HepG2 (cell line): ENCODE results near the gene CSNK1D. TPM values are rescaled to one million over a fixed set of nuclear protein-coding genes. Genes with fewer than 3 reads are reported as not detected.

ENCODE experiments used
- HNRNPUL1 ChIP-seq: fragments of 200-400 bp; formaldehyde crosslinking; IDR thresholded peaks from 2 replicates; pipeline ENCODE4 v1.6.1; 2017; ENCODE audit warnings: low read depth, mild to moderate bottlenecking, low read length, moderate library complexity
- KLF6 ChIP-seq: IDR thresholded peaks from 2 replicates; pipeline ENCODE4 v1.8.0; 2016; ENCODE audit warnings: missing biosample characterization, missing genetic modification reagents
- MAF1 ChIP-seq: sonication (generic); formaldehyde crosslinking; IDR thresholded peaks from 2 replicates; pipeline ENCODE4 v1.5.0; 2020; ENCODE audit warnings: missing genetic modification reagents, borderline replicate concordance
- MEIS1 ChIP-seq: sonication (generic); formaldehyde crosslinking; IDR thresholded peaks from 2 replicates; pipeline ENCODE4 v1.9.0; 2021; ENCODE audit warnings: mild to moderate bottlenecking, missing genetic modification reagents, moderate library complexity, borderline replicate concordance
- PTBP1 ChIP-seq: fragments of 200-400 bp; formaldehyde crosslinking; IDR thresholded peaks from 2 replicates; pipeline ENCODE4 v1.6.1; 2018; ENCODE audit warnings: low read length, low read depth; ENCODE audit not compliant: poor library complexity, severe bottlenecking
- RFX1 ChIP-seq: fragments of 450-650 bp; IDR thresholded peaks from 2 replicates; pipeline ENCODE4 v1.6.1; 2017
- SALL1 ChIP-seq: sonication (generic); formaldehyde crosslinking; IDR thresholded peaks from 2 replicates; pipeline ENCODE4 v1.8.0; 2022; ENCODE audit warnings: mild to moderate bottlenecking, missing genetic modification reagents
- SMAD9 ChIP-seq: sonication (generic); formaldehyde crosslinking; IDR thresholded peaks from 2 replicates; pipeline ENCODE4 v1.5.1; 2020; ENCODE audit warnings: mild to moderate bottlenecking, missing genetic modification reagents
- TMF1 ChIP-seq: sonication (generic); formaldehyde crosslinking; IDR thresholded peaks from 2 replicates; pipeline ENCODE4 v1.8.1; 2022; ENCODE audit warnings: low read depth, missing genetic modification reagents
- TSC22D2 ChIP-seq: sonication (generic); formaldehyde crosslinking; IDR thresholded peaks from 2 replicates; pipeline ENCODE4 v1.5.1; 2020; ENCODE audit warnings: missing genetic modification reagents, mild to moderate bottlenecking, borderline replicate concordance
- ZFP36 ChIP-seq: fragments of 150-350 bp; IDR thresholded peaks from 2 replicates; pipeline ENCODE4 v1.6.1; 2018; ENCODE audit warnings: borderline replicate concordance, low read length, low read depth; ENCODE audit not compliant: partially characterized antibody
- ZNF567 ChIP-seq: sonication (generic); formaldehyde crosslinking; IDR thresholded peaks from 2 replicates; pipeline ENCODE4 v1.8.1; 2023; ENCODE audit warnings: mild to moderate bottlenecking, missing genetic modification reagents, borderline replicate concordance
- ZNF883 ChIP-seq: sonication (generic); formaldehyde crosslinking; IDR thresholded peaks from 2 replicates; pipeline ENCODE4 v1.5.1; 2020; ENCODE audit warnings: mild to moderate bottlenecking, missing genetic modification reagents; ENCODE audit errors: not compliant biosample characterization
- polyA plus RNA-seq, 8 experiments: library from polyadenylated mRNA; depleted of rRNA in 3 of 8; stranded (reverse) in 7 of 8; unstranded in 1 of 8; fragments of >200 nt; fragmentation: Illumina TruSeq in 4 of 8; extraction: Trizol in 4 of 8; gene quantifications; 2 replicates each; pipeline versions ENCODE4 v1.2.1 to v1.2.3, GENCODE V29; 2011 to 2016; ENCODE audit warnings: low read depth in 4 of 8, missing spikeins in 1 of 8, mixed read lengths in 1 of 8; ENCODE audit not compliant: insufficient read depth in 1 of 8
- total RNA-seq, 5 experiments: library from RNA; depleted of rRNA; stranded (reverse); fragments of >200 nt; fragmentation: Illumina TruSeq; extraction: Trizol; gene quantifications; 2 replicates each; pipeline ENCODE4 v1.2.3, GENCODE V29; 2016; ENCODE audit warnings: low read depth in 1 of 5
- TF ChIP-seq, protein P1 (sequence below): sonication (generic); formaldehyde crosslinking; IDR thresholded peaks from 2 replicates; pipeline ENCODE4 v1.4.0; 2020; ENCODE audit warnings: missing genetic modification reagents
- TF ChIP-seq, protein P2 (sequence below): sonication (generic); formaldehyde crosslinking; IDR thresholded peaks from 2 replicates; pipeline ENCODE4 v1.4.0; 2020; ENCODE audit warnings: mild to moderate bottlenecking, missing genetic modification reagents
- TF ChIP-seq, protein P3 (sequence below): IDR thresholded peaks from 2 replicates; pipeline ENCODE4 v1.6.1; 2016
- TF ChIP-seq, protein P4 (sequence below): sonication (generic); formaldehyde crosslinking; IDR thresholded peaks from 2 replicates; pipeline ENCODE4; 2020; ENCODE audit warnings: missing genetic modification reagents, mild to moderate bottlenecking, borderline replicate concordance
- TF ChIP-seq, protein P5 (sequence below): sonication (generic); formaldehyde crosslinking; IDR thresholded peaks from 2 replicates; pipeline ENCODE4 v1.9.0; 2022; ENCODE audit warnings: missing genetic modification reagents, mild to moderate bottlenecking, borderline replicate concordance

CSNK1D gene
- total and polyA plus RNA-seq, 2 of the 13 experiments (the other 11 are each of a cell fraction or from before 2014, with no cell fraction given): 31.5 to 128 TPM

DNA sequence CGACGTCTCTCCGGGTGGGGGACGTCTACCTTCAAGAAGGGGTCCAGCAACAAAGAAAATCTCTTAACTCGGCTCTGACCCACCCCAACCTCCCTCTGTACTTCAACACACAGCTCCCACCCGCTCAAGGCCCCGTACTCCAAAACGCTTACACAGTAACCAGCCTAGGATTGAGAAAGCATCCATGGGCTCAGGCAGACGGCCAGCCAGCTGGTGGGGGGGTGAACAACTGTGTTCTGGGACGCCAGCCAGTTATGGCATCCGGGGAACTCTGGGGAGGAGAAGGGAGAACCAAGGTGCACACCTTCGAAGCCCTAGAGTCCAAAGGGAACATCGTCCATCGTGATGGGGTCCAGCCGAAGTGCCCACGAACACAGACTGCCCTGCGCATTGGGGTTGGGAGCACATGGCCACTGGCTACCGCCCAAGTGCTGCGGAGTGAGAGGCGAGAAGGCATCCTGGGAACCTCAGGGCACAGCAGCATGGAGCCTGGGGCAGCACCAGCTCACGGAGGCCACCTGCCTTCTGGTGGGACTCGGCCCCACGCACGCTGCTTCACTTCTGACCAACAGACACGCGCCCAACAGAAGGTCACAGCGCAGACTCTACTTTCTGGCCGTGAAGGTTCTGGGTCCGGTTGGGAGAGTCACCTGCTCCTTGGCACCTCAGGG is 30.4 kb downstream of the CSNK1D start (continued):
- TF ChIP-seq RFX1: no peak
- TF ChIP-seq, protein P1, sequence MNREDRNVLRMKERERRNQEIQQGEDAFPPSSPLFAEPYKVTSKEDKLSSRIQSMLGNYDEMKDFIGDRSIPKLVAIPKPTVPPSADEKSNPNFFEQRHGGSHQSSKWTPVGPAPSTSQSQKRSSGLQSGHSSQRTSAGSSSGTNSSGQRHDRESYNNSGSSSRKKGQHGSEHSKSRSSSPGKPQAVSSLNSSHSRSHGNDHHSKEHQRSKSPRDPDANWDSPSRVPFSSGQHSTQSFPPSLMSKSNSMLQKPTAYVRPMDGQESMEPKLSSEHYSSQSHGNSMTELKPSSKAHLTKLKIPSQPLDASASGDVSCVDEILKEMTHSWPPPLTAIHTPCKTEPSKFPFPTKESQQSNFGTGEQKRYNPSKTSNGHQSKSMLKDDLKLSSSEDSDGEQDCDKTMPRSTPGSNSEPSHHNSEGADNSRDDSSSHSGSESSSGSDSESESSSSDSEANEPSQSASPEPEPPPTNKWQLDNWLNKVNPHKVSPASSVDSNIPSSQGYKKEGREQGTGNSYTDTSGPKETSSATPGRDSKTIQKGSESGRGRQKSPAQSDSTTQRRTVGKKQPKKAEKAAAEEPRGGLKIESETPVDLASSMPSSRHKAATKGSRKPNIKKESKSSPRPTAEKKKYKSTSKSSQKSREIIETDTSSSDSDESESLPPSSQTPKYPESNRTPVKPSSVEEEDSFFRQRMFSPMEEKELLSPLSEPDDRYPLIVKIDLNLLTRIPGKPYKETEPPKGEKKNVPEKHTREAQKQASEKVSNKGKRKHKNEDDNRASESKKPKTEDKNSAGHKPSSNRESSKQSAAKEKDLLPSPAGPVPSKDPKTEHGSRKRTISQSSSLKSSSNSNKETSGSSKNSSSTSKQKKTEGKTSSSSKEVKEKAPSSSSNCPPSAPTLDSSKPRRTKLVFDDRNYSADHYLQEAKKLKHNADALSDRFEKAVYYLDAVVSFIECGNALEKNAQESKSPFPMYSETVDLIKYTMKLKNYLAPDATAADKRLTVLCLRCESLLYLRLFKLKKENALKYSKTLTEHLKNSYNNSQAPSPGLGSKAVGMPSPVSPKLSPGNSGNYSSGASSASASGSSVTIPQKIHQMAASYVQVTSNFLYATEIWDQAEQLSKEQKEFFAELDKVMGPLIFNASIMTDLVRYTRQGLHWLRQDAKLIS (CRISPR knock-in tag): no peak; the same call in 1 of the 2 replicates
- TF ChIP-seq, protein P2, sequence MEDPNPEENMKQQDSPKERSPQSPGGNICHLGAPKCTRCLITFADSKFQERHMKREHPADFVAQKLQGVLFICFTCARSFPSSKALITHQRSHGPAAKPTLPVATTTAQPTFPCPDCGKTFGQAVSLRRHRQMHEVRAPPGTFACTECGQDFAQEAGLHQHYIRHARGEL (CRISPR knock-in tag): 0 out of 2 replicates have a peak, but pooled peaks have one; percentile 74
- TF ChIP-seq HNRNPUL1: no peak
- 0 out of 2 replicates have a peak, but pooled peaks have one; percentile 71 for TF ChIP-seq TMF1 (CRISPR knock-in tag)
- TF ChIP-seq MEIS1: no peak; the same call in 1 of the 2 replicates
- no peak for TF ChIP-seq ZNF883 (CRISPR knock-in tag)
- TF ChIP-seq SALL1 (CRISPR knock-in tag): peak; percentile 55
- TF ChIP-seq, protein P3, sequence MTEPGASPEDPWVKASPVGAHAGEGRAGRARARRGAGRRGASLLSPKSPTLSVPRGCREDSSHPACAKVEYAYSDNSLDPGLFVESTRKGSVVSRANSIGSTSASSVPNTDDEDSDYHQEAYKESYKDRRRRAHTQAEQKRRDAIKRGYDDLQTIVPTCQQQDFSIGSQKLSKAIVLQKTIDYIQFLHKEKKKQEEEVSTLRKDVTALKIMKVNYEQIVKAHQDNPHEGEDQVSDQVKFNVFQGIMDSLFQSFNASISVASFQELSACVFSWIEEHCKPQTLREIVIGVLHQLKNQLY: no peak
- TF ChIP-seq, protein P4, sequence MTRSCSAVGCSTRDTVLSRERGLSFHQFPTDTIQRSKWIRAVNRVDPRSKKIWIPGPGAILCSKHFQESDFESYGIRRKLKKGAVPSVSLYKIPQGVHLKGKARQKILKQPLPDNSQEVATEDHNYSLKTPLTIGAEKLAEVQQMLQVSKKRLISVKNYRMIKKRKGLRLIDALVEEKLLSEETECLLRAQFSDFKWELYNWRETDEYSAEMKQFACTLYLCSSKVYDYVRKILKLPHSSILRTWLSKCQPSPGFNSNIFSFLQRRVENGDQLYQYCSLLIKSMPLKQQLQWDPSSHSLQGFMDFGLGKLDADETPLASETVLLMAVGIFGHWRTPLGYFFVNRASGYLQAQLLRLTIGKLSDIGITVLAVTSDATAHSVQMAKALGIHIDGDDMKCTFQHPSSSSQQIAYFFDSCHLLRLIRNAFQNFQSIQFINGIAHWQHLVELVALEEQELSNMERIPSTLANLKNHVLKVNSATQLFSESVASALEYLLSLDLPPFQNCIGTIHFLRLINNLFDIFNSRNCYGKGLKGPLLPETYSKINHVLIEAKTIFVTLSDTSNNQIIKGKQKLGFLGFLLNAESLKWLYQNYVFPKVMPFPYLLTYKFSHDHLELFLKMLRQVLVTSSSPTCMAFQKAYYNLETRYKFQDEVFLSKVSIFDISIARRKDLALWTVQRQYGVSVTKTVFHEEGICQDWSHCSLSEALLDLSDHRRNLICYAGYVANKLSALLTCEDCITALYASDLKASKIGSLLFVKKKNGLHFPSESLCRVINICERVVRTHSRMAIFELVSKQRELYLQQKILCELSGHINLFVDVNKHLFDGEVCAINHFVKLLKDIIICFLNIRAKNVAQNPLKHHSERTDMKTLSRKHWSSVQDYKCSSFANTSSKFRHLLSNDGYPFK (CRISPR knock-in tag): no peak
- no peak for TF ChIP-seq SMAD9 (CRISPR knock-in tag)
- TF ChIP-seq, protein P5, sequence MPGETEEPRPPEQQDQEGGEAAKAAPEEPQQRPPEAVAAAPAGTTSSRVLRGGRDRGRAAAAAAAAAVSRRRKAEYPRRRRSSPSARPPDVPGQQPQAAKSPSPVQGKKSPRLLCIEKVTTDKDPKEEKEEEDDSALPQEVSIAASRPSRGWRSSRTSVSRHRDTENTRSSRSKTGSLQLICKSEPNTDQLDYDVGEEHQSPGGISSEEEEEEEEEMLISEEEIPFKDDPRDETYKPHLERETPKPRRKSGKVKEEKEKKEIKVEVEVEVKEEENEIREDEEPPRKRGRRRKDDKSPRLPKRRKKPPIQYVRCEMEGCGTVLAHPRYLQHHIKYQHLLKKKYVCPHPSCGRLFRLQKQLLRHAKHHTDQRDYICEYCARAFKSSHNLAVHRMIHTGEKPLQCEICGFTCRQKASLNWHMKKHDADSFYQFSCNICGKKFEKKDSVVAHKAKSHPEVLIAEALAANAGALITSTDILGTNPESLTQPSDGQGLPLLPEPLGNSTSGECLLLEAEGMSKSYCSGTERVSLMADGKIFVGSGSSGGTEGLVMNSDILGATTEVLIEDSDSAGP: peak; percentile 38; the same call in 1 of the 2 replicates
- no peak for TF ChIP-seq KLF6 (CRISPR knock-in tag)
- TF ChIP-seq ZNF567: peak; percentile 58; the same call in 1 of the 2 replicates
- TF ChIP-seq ZFP36: no peak
- no peak for TF ChIP-seq PTBP1
- no peak for TF ChIP-seq MAF1 (CRISPR knock-in tag)
- TF ChIP-seq TSC22D2 (CRISPR knock-in tag): 0 out of 2 replicates have a peak, but pooled peaks have one; percentile 51
